MCF 10A (cell line): ENCODE measurements around the gene MRPL24. TPM values are rescaled to one million over a fixed set of nuclear protein-coding genes. Genes with fewer than 3 reads are reported as not detected.
A peak's percentile ranks its signal among the peaks of the same experiment; 100 is the strongest.

Source experiments
- BruUV-seq: library from RNA; stranded (reverse); fragments of 400-500 nt; replicated peaks from 2 replicates; lab custom pipeline; 2021; lab: Mats Ljungman, UMichigan
- CTCF ChIA-PET: fragments of 300-600 bp; sonication (Branson Sonifier 250); formaldehyde crosslinking; extraction: SDS; loops from one replicate; lab custom pipeline; 2021; ENCODE audit warnings: antibody characterized with exemption, inconsistent platforms; lab: Yijun Ruan, JAX
- POLR2A ChIA-PET: fragments of 300-600, 350-650 bp; sonication (Branson Sonifier 250); formaldehyde crosslinking; extraction: SDS; loops from one replicate; lab custom pipeline; 2020; ENCODE audit warnings: antibody characterized with exemption, inconsistent platforms; lab: Yijun Ruan, JAX
- DNase-seq: peaks from one replicate; pipeline ENCODE4 v3.0.0-alpha.2; 2018; ENCODE audit not compliant: unreplicated experiment
- H3K27ac Mint-ChIP-seq: one replicate; pipeline ENCODE4 v1.8.0; 2022; ENCODE audit warnings: mild to moderate bottlenecking, low read depth, mixed read lengths; ENCODE audit not compliant: unreplicated experiment
- H3K27me3 Mint-ChIP-seq: one replicate; pipeline ENCODE4 v1.8.0; 2022; ENCODE audit warnings: mixed read lengths; ENCODE audit not compliant: insufficient read depth, unreplicated experiment
- H3K36me3 Mint-ChIP-seq: one replicate; pipeline ENCODE4 v1.8.0; 2022; ENCODE audit warnings: mild to moderate bottlenecking, moderate library complexity, mixed read lengths; ENCODE audit not compliant: insufficient read depth, unreplicated experiment
- H3K4me1 Mint-ChIP-seq: one replicate; pipeline ENCODE4 v1.8.0; 2022; ENCODE audit warnings: mixed read lengths; ENCODE audit not compliant: insufficient read depth, unreplicated experiment
- H3K4me3 Mint-ChIP-seq: one replicate; pipeline ENCODE4 v1.8.0; 2022; ENCODE audit warnings: mild to moderate bottlenecking, moderate library complexity, mixed read lengths; ENCODE audit not compliant: unreplicated experiment
- H3K9me3 Mint-ChIP-seq: one replicate; pipeline ENCODE4 v1.8.0; 2022; ENCODE audit warnings: mixed read lengths; ENCODE audit not compliant: unreplicated experiment
- CTCF ChIP-seq: fragments of 200-600 bp; IDR thresholded peaks from one replicate; pipeline ENCODE4 v1.8.0; 2022; ENCODE audit warnings: antibody characterized with exemption, mild to moderate bottlenecking; ENCODE audit not compliant: unreplicated experiment
- intact Hi-C: fragments of 100-400 bp; cut with micrococcal nuclease; formaldehyde crosslinking; loops from 2 replicates; pipeline ENCODE4 v1.14.1; 2022
- total RNA-seq: library from RNA; stranded (reverse); gene quantifications from 2 replicates; pipeline ENCODE4 v1.2.3, GENCODE V29; 2022

The MRPL24 gene
- total RNA-seq, 1 experiment from 2014 or later: 233 TPM

GRCh38 chr1:156703336-156703735, 37.6 kb downstream of the MRPL24 start:
- no peak overlapping the region for H3K27ac Mint-ChIP-seq
- no peak overlapping the region for H3K4me3 Mint-ChIP-seq
- H3K4me1 Mint-ChIP-seq: peaks cover 20% of the 10 kb centered on the region

GRCh38 chr1:156700736-156701531, 40.0 kb downstream of the MRPL24 start:
- peaks cover 14% of the 10 kb centered on the region for H3K27me3 Mint-ChIP-seq
- BruUV-seq: no TSS peak
- intact Hi-C loops: no loop called here
- POLR2A ChIA-PET: interaction anchor here (1.4 to 1.5 kb wide), 2 partner anchors 9 to 12 kb away, joined by 3 to 7 read pairs; no protein-coding TSS in a partner anchor
- DNase-seq: no peak
- no peaks in the 10 kb centered on the region for H3K9me3 Mint-ChIP-seq
- no peak overlapping the region for H3K4me3 Mint-ChIP-seq
- H3K27ac Mint-ChIP-seq: no peak overlapping the region
- H3K36me3 Mint-ChIP-seq: peaks cover 6% of the 10 kb centered on the region
- H3K4me1 Mint-ChIP-seq: peaks cover 16% of the 10 kb centered on the region
- CTCF ChIA-PET: interaction anchor here (0.6 to 47.2 kb wide), 8 partner anchors 6 to 391 kb away, joined by 3 to 2415 read pairs (median 3); partner anchors contain the start of genes CRABP2, ISG20L2, METTL25B and NES
- no peak for TF ChIP-seq CTCF

More at GRCh38 chr1:156703336-156703735, 37.6 kb downstream of the MRPL24 start:
- Mint-ChIP-seq H3K9me3 (no peaks in the 10 kb centered on the region), H3K27me3 (no peaks in the 10 kb centered on the region), H3K36me3 (peaks cover 6% of the 10 kb centered on the region)
- CTCF ChIA-PET: interaction anchor here (0.6 to 47.2 kb wide), 5 partner anchors 8 to 85 kb away, joined by 3 to 2415 read pairs (median 5); partner anchors contain the start of genes CRABP2, ISG20L2, METTL25B and NES
- intact Hi-C loops: no loop called here
- POLR2A ChIA-PET: interaction anchor here (0.7 to 1.9 kb wide), 2 partner anchors 14 to 42 kb away, joined by 3 to 5 read pairs; no protein-coding TSS in a partner anchor
- TF ChIP-seq CTCF: no peak
- BruUV-seq: no TSS peak
- DNase-seq: peak; percentile 66

- Mint-ChIP-seq H3K36me3 (peaks cover 6% of the 10 kb centered on the region), H3K27ac (no peak overlapping the region), H3K9me3 (no peaks in the 10 kb centered on the region), H3K4me3 (no peak overlapping the region), H3K27me3 (peaks cover 14% of the 10 kb centered on the region), H3K4me1 (peaks cover 8% of the 10 kb centered on the region)
- BruUV-seq: no TSS peak
- intact Hi-C loops: no loop called here
- ChIA-PET CTCF (interaction anchor here (0.7 to 47.2 kb wide), 5 partner anchors 4 to 322 kb away, joined by 3 to 2415 read pairs (median 4); partner anchors contain the start of genes CRABP2, ISG20L2, METTL25B and NES), POLR2A (interaction anchor here (0.7 kb wide), 1 partner anchor 11 kb away, joined by 3 read pairs; no protein-coding TSS in a partner anchor)
- no peak for DNase-seq
- no peak for TF ChIP-seq CTCF
Observed at GRCh38 chr1:156698995-156699394, 41.9 kb downstream of the MRPL24 start.

- Mint-ChIP-seq H3K36me3 (peaks cover 6% of the 10 kb centered on the region), H3K4me3 (no peak overlapping the region), H3K4me1 (peaks cover 17% of the 10 kb centered on the region), H3K27me3 (peaks cover 29% of the 10 kb centered on the region), H3K27ac (no peak overlapping the region), H3K9me3 (no peaks in the 10 kb centered on the region)
- POLR2A ChIA-PET: no interaction called here
- BruUV-seq: no TSS peak
- intact Hi-C loops: no loop called here
- TF ChIP-seq CTCF: no peak
- DNase-seq: no peak
- CTCF ChIA-PET: interaction anchor here (0.6 to 47.2 kb wide), 4 partner anchors 2 to 385 kb away, joined by 3 to 2415 read pairs (median 1210); partner anchors contain the start of genes CRABP2, ISG20L2, METTL25B and NES
Observed at GRCh38 chr1:156697481-156697880, 43.4 kb downstream of the MRPL24 start.
